ENCODE measurements around the gene RCOR3.

The RCOR3 gene

GRCh38 chr1:211330282-211330936, 71.2 kb downstream of the RCOR3 start:
- no peak for DNase-seq (ENCODE audit: low spot score)
- in situ Hi-C loops (cut with MboI; ENCODE audit: low pct_unique_long_range_greater_than_20kb, low sequenced_read_pairs, unreplicated experiment), result loop anchor here (25.0 kb wide), 1 partner anchor 332 kb away; no protein-coding TSS in a partner anchor
- TF ChIP-seq CTCF (IDR thresholded peaks at IDR 0.05; ENCODE audit: extremely low read depth, insufficient read depth, missing control alignments), result no peak

- no peak for TF ChIP-seq CTCF (IDR thresholded peaks at IDR 0.05; ENCODE audit: extremely low read depth, insufficient read depth, missing control alignments)
- in situ Hi-C loops (cut with MboI; ENCODE audit: low pct_unique_long_range_greater_than_20kb, low sequenced_read_pairs, unreplicated experiment), result loop anchor here (25.0 kb wide), 1 partner anchor 331 kb away; no protein-coding TSS in a partner anchor
- DNase-seq (ENCODE audit: low spot score), result no peak
These were observed 72.0 kb downstream of the RCOR3 start for GRCh38 chr1:211331011-211331709.

- in situ Hi-C loops (cut with MboI; ENCODE audit: low pct_unique_long_range_greater_than_20kb, low sequenced_read_pairs, unreplicated experiment), result loop anchor here (25.0 kb wide), 1 partner anchor 330 kb away; no protein-coding TSS in a partner anchor
- TF ChIP-seq CTCF (IDR thresholded peaks at IDR 0.05; ENCODE audit: extremely low read depth, insufficient read depth, missing control alignments), result no peak
- DNase-seq (ENCODE audit: low spot score), result no peak
These were observed 73.0 kb downstream of the RCOR3 start for GRCh38 chr1:211332036-211332616.

- TF ChIP-seq CTCF (IDR thresholded peaks at IDR 0.05; ENCODE audit: extremely low read depth, insufficient read depth, missing control alignments), result no peak
- in situ Hi-C loops (cut with MboI; ENCODE audit: low pct_unique_long_range_greater_than_20kb, low sequenced_read_pairs, unreplicated experiment), result loop anchor here (25.0 kb wide), 1 partner anchor 329 kb away; no protein-coding TSS in a partner anchor
- no peak for DNase-seq (ENCODE audit: low spot score)
These were observed 73.7 kb downstream of the RCOR3 start for GRCh38 chr1:211332830-211333229.

GRCh38 chr1:211333906-211334305, 74.7 kb downstream of the RCOR3 start:
- in situ Hi-C loops (cut with MboI; ENCODE audit: low pct_unique_long_range_greater_than_20kb, low sequenced_read_pairs, unreplicated experiment), result loop anchor here (25.0 kb wide), 1 partner anchor 328 kb away; no protein-coding TSS in a partner anchor
- DNase-seq (ENCODE audit: low spot score), result no peak
- no peak for TF ChIP-seq CTCF (IDR thresholded peaks at IDR 0.05; ENCODE audit: extremely low read depth, insufficient read depth, missing control alignments)

- no peak for DNase-seq (ENCODE audit: low spot score)
- no peak for TF ChIP-seq CTCF (IDR thresholded peaks at IDR 0.05; ENCODE audit: extremely low read depth, insufficient read depth, missing control alignments)
- in situ Hi-C loops (cut with MboI; ENCODE audit: low pct_unique_long_range_greater_than_20kb, low sequenced_read_pairs, unreplicated experiment), result loop anchor here (25.0 kb wide), 1 partner anchor 327 kb away; no protein-coding TSS in a partner anchor
These were observed 75.8 kb downstream of the RCOR3 start for GRCh38 chr1:211334986-211335385.
